HepG2 (cell line): ENCODE results near the gene EPB41L5. TPM values are rescaled to one million over a fixed set of nuclear protein-coding genes. Genes with fewer than 3 reads are reported as not detected.
A peak's percentile ranks its signal among the peaks of the same experiment; 100 is the strongest.

ENCODE experiments used
- ATAC-seq: fragments of 200-7000 bp; cut with Tn5 transposase; 3 replicates; pipeline ENCODE4 v1.9.1; 2020; ENCODE audit warnings: mild to moderate bottlenecking, moderate library complexity
- BruUV-seq: library from RNA; stranded (reverse); fragments of 400-500 nt; replicated peaks from 2 replicates; lab custom pipeline; 2021; lab: Mats Ljungman, UMichigan
- CTCF ChIA-PET: fragments of 300-600 bp; formaldehyde crosslinking; extraction: SDS; loops from one replicate; lab custom pipeline; 2021; ENCODE audit warnings: low total read pairs, inconsistent platforms, low intra/inter-chr PET ratio; lab: Yijun Ruan, JAX
- POLR2A ChIA-PET: fragments of 350-600 bp; sonication (Branson Sonifier 250); formaldehyde crosslinking; loops from one replicate; lab custom pipeline; 2020; ENCODE audit warnings: antibody characterized with exemption, inconsistent platforms; lab: Yijun Ruan, JAX
- DNase-seq: peaks from one replicate; pipeline ENCODE4 v3.0.0-alpha.2; 2015; ENCODE audit warnings: low spot score
- FAIRE-seq: peaks from 3 replicates; lab custom pipeline; 2011; peaks lifted over from hg19 to GRCh38; lab: Jason Lieb, UNC
- H2AFZ ChIP-seq: one replicate; pipeline ENCODE4 v1.6.1; 2011; ENCODE audit warnings: low read length, inconsistent platforms
- H3K27ac ChIP-seq: fragments of 300-600 bp; 3 replicates; pipeline ENCODE4 v1.8.0; 2011; ENCODE audit warnings: mixed run types, mild to moderate bottlenecking, mixed read lengths, low read length, inconsistent platforms; ENCODE audit not compliant: insufficient read depth; ENCODE audit errors: extremely low read length
- H3K27me3 ChIP-seq, 2 experiments: fragments of 200-600 bp in 1 of 2; 2 replicates in 1 of 2; 3 replicates in 1 of 2; pipeline versions ENCODE4 v1.6.0 to v1.8.0; 2011; ENCODE audit warnings: low read length in 2 of 2, mild to moderate bottlenecking in 2 of 2, moderate library complexity in 2 of 2, inconsistent platforms in 1 of 2; ENCODE audit not compliant: insufficient read depth in 2 of 2, control insufficient read depth in 1 of 2
- H3K36me3 ChIP-seq, 2 experiments: fragments of 200-600 bp in 1 of 2; replicated peaks in 1 of 2; 2 replicates in 1 of 2; 3 replicates in 1 of 2; pipeline versions ENCODE4 v1.5.1 to v1.8.0; 2011; ENCODE audit warnings: low read length in 2 of 2, inconsistent platforms in 1 of 2; ENCODE audit not compliant: insufficient read depth in 2 of 2, control insufficient read depth in 1 of 2
- H3K4me1 ChIP-seq: 2 replicates; pipeline ENCODE4 v1.5.1; 2012; ENCODE audit warnings: low read length, inconsistent platforms; ENCODE audit not compliant: insufficient read depth
- H3K4me2 ChIP-seq: 2 replicates; pipeline ENCODE4 v1.6.0; 2011; ENCODE audit warnings: low read depth, low read length, inconsistent platforms
- H3K4me3 ChIP-seq, 3 experiments: fragments of 200-600 bp in 1 of 3; sonication (generic), shearing (Covaris generic) in 1 of 3; replicated peaks in 1 of 3; 2 replicates each; pipeline ENCODE4 v1.5.1; 2011 to 2016; ENCODE audit warnings: low read length in 3 of 3, inconsistent platforms in 2 of 3, low read depth in 2 of 3, mild to moderate bottlenecking in 2 of 3, control low read depth in 1 of 3, mixed read lengths in 1 of 3; ENCODE audit not compliant: insufficient read depth in 1 of 3
- H3K79me2 ChIP-seq: one replicate; pipeline ENCODE4 v1.6.1; 2011; ENCODE audit warnings: low read length, inconsistent platforms; ENCODE audit not compliant: insufficient read depth
- H3K9ac ChIP-seq: 2 replicates; pipeline ENCODE4 v1.6.0; 2011; ENCODE audit warnings: mild to moderate bottlenecking, low read depth, low read length, inconsistent platforms; ENCODE audit not compliant: insufficient read depth
- H3K9me3 ChIP-seq: 2 replicates; pipeline ENCODE4 v1.5.1; 2012; ENCODE audit warnings: mild to moderate bottlenecking, low read length
- H4K20me1 ChIP-seq: 2 replicates; pipeline ENCODE4 v1.6.0; 2011; ENCODE audit warnings: inconsistent platforms, mild to moderate bottlenecking, low read length, moderate library complexity; ENCODE audit not compliant: insufficient read depth
- CENPT ChIP-seq: sonication (generic); formaldehyde crosslinking; IDR thresholded peaks from 2 replicates; pipeline ENCODE4 v1.8.0; 2022; ENCODE audit warnings: low read depth, mild to moderate bottlenecking, moderate library complexity, missing genetic modification reagents
- FOXC1 ChIP-seq: sonication (generic); formaldehyde crosslinking; IDR thresholded peaks from 2 replicates; pipeline ENCODE4 v1.8.0; 2022; ENCODE audit warnings: mild to moderate bottlenecking, missing genetic modification reagents, borderline replicate concordance
- KLF13 ChIP-seq: sonication (generic); formaldehyde crosslinking; IDR thresholded peaks from 2 replicates; pipeline ENCODE4 v1.4.0; 2020; ENCODE audit warnings: mild to moderate bottlenecking, missing genetic modification reagents
- NFKB2 ChIP-seq: sonication (generic); formaldehyde crosslinking; IDR thresholded peaks from 2 replicates; pipeline ENCODE4 v1.4.0; 2020; ENCODE audit warnings: missing genetic modification reagents, borderline replicate concordance
- SIN3A ChIP-seq: IDR thresholded peaks from 2 replicates; pipeline ENCODE4 v1.6.1; 2011; ENCODE audit warnings: low read depth, mild to moderate bottlenecking, control low read depth, low read length, borderline replicate concordance
- ZSCAN21 ChIP-seq: sonication (generic); formaldehyde crosslinking; IDR thresholded peaks from 2 replicates; pipeline ENCODE4 v1.8.0; 2022; ENCODE audit warnings: mild to moderate bottlenecking, missing genetic modification reagents, moderate library complexity, borderline replicate concordance
- WGBS: methylation state at CpG from one replicate; pipeline ENCODE4 v1.1.6; 2017; ENCODE audit warnings: low lambda C conversion rate; 5-methylcytosine and 5-hydroxymethylcytosine counted together
- in situ Hi-C: cut with HindIII; loops from 2 replicates; pipeline ENCODE4 v1.10.0; 2017; ENCODE audit warnings: low pct_unique_long_range_greater_than_20kb; ENCODE audit not compliant: extremely low pct_ligation_motif_present
- intact Hi-C: fragments of 100-400 bp; cut with micrococcal nuclease; formaldehyde crosslinking; loops from one replicate; pipeline ENCODE4 v1.10.0; 2022; ENCODE audit not compliant: unreplicated experiment
- polyA plus RNA-seq, 8 experiments: library from polyadenylated mRNA; depleted of rRNA in 3 of 8; stranded (reverse) in 7 of 8; unstranded in 1 of 8; fragments of >200 nt; fragmentation: Illumina TruSeq in 4 of 8; extraction: Trizol in 4 of 8; gene quantifications; 2 replicates each; pipeline versions ENCODE4 v1.2.1 to v1.2.3, GENCODE V29; 2011 to 2016; ENCODE audit warnings: low read depth in 4 of 8, missing spikeins in 1 of 8, mixed read lengths in 1 of 8; ENCODE audit not compliant: insufficient read depth in 1 of 8
- total RNA-seq, 5 experiments: library from RNA; depleted of rRNA; stranded (reverse); fragments of >200 nt; fragmentation: Illumina TruSeq; extraction: Trizol; gene quantifications; 2 replicates each; pipeline ENCODE4 v1.2.3, GENCODE V29; 2016; ENCODE audit warnings: low read depth in 1 of 5
- TF ChIP-seq, protein P1 (sequence below): sonication (generic); formaldehyde crosslinking; IDR thresholded peaks from 2 replicates; pipeline ENCODE4 v1.4.0; 2020; ENCODE audit warnings: mild to moderate bottlenecking, missing genetic modification reagents
- TF ChIP-seq, protein P2 (sequence below): sonication (generic); formaldehyde crosslinking; IDR thresholded peaks from 2 replicates; pipeline ENCODE4 v1.4.0; 2020; ENCODE audit warnings: missing genetic modification reagents
- TF ChIP-seq, protein P3 (sequence below): sonication (generic); formaldehyde crosslinking; IDR thresholded peaks from 2 replicates; pipeline ENCODE4 v1.9.0; 2021; ENCODE audit warnings: missing genetic modification reagents, mild to moderate bottlenecking, borderline replicate concordance

The EPB41L5 gene
- total and polyA plus RNA-seq, 2 of the 13 experiments (the other 11 are each of a cell fraction or from before 2014, with no cell fraction given) = 40.5 to 47.5 TPM

DNA sequence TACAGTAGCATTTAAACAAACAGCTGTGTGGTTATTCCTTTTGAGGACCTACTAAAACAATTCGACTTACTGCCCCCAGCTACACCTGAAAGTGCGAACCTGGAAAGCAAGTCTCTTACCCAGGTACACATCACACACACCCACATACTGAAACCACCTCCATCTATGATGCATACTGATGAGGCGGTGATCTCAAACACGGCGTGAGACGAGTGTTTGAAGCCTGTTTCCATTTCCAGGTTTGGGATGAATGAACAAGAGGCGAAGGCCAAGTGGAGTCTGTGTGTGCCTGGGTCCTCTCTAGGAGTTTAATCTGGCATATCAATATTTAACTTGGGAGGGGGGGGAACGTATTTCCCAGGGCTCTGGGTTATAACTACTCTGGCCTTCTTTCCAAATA, 208.7 kb downstream of the EPB41L5 start:
- intact Hi-C loops (loop anchor here (2.0 kb wide), 1 partner anchor 15 kb away; no protein-coding TSS in a partner anchor), in situ Hi-C loops (no loop called here)
- Histone ChIP-seq H3K9me3 (no peaks in the 10 kb centered on the region), H3K4me1 (peaks cover 46% of the 10 kb centered on the region), H3K79me2 (no peaks in the 10 kb centered on the region), H3K36me3 (no peaks in the 10 kb centered on the region), H3K27me3 (peaks cover 14 to 30% of the 10 kb centered on the region in 2 experiments; a peak in 4 of 5 replicates), H3K9ac (no peak overlapping the region), H3K27ac (no peak overlapping the region), H3K4me3 (no peak overlapping the region), H4K20me1 (no peaks in the 10 kb centered on the region), H2AFZ (no peak overlapping the region), H3K4me2 (0 out of 2 replicates have a peak overlapping the region, but pooled peaks have one; percentile 24)
- 92% methylated on average over 8 of the region's 8 CpGs for WGBS
- BruUV-seq = no TSS peak
- no peak for FAIRE-seq
- no peak for DNase-seq
- ChIA-PET CTCF (no interaction called here), POLR2A (interaction anchor here (1.1 kb wide), 1 partner anchor 11 kb away, joined by 3 read pairs; no protein-coding TSS in a partner anchor)
- TF ChIP-seq, protein P1, sequence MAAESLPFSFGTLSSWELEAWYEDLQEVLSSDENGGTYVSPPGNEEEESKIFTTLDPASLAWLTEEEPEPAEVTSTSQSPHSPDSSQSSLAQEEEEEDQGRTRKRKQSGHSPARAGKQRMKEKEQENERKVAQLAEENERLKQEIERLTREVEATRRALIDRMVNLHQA (CRISPR knock-in tag) = no peak
- TF ChIP-seq ZSCAN21 (CRISPR knock-in tag) (no peak), CENPT (CRISPR knock-in tag) (no peak), FOXC1 (no peak), KLF13 (CRISPR knock-in tag) (no peak), SIN3A (no peak), NFKB2 (CRISPR knock-in tag) (no peak)
- TF ChIP-seq, protein P2, sequence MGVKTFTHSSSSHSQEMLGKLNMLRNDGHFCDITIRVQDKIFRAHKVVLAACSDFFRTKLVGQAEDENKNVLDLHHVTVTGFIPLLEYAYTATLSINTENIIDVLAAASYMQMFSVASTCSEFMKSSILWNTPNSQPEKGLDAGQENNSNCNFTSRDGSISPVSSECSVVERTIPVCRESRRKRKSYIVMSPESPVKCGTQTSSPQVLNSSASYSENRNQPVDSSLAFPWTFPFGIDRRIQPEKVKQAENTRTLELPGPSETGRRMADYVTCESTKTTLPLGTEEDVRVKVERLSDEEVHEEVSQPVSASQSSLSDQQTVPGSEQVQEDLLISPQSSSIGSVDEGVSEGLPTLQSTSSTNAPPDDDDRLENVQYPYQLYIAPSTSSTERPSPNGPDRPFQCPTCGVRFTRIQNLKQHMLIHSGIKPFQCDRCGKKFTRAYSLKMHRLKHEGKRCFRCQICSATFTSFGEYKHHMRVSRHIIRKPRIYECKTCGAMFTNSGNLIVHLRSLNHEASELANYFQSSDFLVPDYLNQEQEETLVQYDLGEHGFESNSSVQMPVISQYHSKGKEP (CRISPR knock-in tag) = no peak
- TF ChIP-seq, protein P3, sequence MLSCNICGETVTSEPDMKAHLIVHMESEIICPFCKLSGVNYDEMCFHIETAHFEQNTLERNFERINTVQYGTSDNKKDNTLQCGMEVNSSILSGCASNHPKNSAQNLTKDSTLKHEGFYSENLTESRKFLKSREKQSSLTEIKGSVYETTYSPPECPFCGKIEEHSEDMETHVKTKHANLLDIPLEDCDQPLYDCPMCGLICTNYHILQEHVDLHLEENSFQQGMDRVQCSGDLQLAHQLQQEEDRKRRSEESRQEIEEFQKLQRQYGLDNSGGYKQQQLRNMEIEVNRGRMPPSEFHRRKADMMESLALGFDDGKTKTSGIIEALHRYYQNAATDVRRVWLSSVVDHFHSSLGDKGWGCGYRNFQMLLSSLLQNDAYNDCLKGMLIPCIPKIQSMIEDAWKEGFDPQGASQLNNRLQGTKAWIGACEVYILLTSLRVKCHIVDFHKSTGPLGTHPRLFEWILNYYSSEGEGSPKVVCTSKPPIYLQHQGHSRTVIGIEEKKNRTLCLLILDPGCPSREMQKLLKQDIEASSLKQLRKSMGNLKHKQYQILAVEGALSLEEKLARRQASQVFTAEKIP = no peak
- ATAC-seq = no peak
